ENCODE measurements around the gene CBLIF.
"Not testable (repeated sequence)": the region's sequence is repeated elsewhere in the genome, so short reads cannot be mapped to it uniquely, and the experiment has no call there.

CBLIF gene

DNA sequence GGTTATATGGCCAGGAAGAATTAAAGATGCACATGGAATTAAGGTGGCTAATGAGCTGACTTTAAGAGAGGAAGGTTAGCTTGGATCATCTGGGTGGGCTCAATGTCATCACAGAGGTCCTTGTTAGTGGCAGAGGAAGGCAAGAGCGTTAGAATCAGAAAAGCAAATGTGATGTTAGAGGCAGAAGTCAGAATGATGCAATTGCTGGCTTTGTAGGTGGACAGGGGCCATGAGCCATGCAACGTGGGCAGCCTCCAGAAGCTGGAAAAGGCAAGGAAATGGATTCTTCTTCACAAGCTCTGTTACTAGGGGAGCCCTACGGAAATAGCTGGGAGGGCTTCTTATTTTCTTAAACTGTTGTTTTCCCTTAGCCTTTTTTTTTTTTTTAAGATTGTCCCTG, 2.3 kb upstream of the CBLIF start:
- DNase-seq (ENCODE audit: low spot score), result no peak

DNA sequence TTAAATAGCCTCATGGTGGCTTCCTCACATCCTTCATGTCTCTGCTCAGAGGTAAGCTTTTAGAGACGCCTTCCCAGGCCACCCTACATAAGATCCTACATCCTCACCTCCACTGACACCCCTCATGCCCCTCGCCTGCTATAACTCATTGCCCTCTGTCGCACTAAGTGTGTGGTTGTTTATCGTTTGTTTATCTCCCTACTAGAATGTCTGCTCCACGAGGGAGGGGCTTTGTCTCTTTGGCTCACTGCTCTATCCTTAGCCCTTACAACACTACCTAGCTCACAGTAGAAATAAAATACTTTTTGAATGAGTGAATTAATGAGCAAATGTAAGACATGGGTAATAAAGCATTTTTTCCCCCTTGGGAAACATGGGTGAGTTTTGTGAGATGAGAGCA, 1.3 kb upstream of the CBLIF start:
- no peak for DNase-seq (ENCODE audit: low spot score)

GRCh38 chr11:59842316-59842715, 3.0 kb downstream of the CBLIF start:
- DNase-seq (ENCODE audit: low spot score), result no peak

GRCh38 chr11:59841514-59841913, 3.8 kb downstream of the CBLIF start:
- no peak for DNase-seq (ENCODE audit: low spot score)

GRCh38 chr11:59839615-59840014, 5.7 kb downstream of the CBLIF start:
- DNase-seq (ENCODE audit: low spot score), result no peak

- DNase-seq (ENCODE audit: low spot score), result no peak
These were observed 11.7 kb downstream of the CBLIF start for GRCh38 chr11:59833602-59834001.

- DNase-seq (ENCODE audit: low spot score), result no peak
These were observed 15.9 kb downstream of the CBLIF start for GRCh38 chr11:59829358-59829757.

- DNase-seq (ENCODE audit: low spot score), result peak; percentile 37
These were observed 22.2 kb downstream of the CBLIF start for GRCh38 chr11:59822989-59823566.

GRCh38 chr11:59818572-59818971, 26.7 kb downstream of the CBLIF start:
- no peak for DNase-seq (ENCODE audit: low spot score)

DNA sequence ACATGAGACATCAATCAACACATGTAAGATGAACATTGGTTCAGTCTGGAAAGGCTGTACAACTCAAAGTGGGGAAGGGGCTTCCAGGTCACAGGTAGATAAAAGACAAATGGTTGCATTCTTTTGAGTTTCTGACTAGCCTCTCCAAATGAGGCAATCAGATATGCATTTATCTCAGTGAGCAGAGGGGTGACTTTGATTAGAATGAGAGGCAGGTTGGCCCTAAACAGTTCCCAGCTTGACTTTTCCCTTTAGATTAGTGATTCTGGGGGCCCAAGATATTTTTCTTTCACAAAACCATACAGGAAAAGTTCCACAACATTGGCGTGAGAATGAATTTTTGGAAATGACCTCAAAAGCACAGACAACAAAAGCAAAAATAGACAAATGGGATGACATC, 28.9 kb downstream of the CBLIF start:
- DNase-seq (ENCODE audit: low spot score), result not testable (repeated sequence)

GRCh38 chr11:59815754-59816153, 29.5 kb downstream of the CBLIF start:
- DNase-seq (ENCODE audit: low spot score), result no peak

GRCh38 chr11:59814021-59814420, 31.3 kb downstream of the CBLIF start:
- DNase-seq (ENCODE audit: low spot score), result no peak

DNA sequence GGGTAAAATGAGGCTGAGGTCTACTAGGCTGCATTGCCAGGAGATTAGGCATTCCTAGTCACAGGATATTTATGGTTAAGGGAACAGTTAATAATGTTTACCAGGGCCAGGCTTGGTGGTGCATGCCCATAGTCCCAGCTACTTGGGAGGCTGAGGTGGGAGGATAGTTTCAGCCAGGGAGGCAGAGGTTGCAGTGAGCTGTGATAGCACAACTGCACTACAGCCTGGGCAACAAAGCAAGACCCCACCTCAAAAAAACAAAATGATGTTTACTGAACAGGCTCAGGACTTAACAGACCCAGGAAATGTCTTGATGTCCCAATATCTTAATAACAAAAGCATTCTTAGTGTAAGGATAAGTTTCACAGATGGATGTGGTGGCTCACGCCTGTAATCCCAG, 31.9 kb downstream of the CBLIF start:
- DNase-seq (ENCODE audit: low spot score), result no peak

DNA sequence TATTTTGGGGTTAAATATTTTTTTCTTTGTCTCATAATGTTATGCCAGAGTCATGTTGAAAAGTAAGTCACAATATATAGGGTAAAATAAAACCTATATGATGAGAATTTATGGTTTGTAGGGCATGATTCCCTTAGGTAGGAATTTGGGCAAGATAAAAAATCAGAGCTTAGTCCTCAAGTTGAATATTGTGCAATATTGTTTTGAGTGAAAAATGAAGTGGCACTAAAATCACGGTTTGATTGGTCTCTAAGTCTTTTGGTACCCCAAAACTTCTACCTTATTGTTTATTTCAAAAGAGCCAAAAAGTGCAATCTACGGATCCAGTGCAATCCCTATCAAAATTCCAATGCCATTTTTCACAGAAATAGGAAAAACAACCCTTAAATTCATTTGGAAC, 33.1 kb downstream of the CBLIF start:
- DNase-seq (ENCODE audit: low spot score), result no peak

DNA sequence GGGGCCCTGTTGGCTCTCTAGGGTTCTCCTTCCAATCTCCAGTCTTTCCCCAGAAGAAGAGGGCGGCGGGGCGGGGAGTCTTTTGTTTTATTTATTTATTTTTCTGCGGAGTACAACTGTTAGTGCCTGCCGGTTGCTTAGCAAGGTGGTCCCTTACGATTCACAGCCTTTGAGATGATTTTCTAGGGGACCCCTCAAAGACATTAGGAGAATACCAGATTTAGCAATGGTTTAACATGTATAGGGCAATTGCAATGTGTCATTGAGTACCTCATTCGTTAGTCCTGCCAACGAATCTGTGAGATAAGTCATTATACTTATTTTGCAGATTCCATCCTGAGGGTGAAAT, 34.4 kb downstream of the CBLIF start:
- DNase-seq (ENCODE audit: low spot score), result no peak

- peak; percentile 84 for DNase-seq (ENCODE audit: low spot score)
These were observed 34.9 kb downstream of the CBLIF start, which contains the start of gene MRPL16 for GRCh38 chr11:59810189-59810910. MRPL16 (minus strand) TSS chr11:59810778; CDS start chr11:59810658, 120 bp downstream.

DNA sequence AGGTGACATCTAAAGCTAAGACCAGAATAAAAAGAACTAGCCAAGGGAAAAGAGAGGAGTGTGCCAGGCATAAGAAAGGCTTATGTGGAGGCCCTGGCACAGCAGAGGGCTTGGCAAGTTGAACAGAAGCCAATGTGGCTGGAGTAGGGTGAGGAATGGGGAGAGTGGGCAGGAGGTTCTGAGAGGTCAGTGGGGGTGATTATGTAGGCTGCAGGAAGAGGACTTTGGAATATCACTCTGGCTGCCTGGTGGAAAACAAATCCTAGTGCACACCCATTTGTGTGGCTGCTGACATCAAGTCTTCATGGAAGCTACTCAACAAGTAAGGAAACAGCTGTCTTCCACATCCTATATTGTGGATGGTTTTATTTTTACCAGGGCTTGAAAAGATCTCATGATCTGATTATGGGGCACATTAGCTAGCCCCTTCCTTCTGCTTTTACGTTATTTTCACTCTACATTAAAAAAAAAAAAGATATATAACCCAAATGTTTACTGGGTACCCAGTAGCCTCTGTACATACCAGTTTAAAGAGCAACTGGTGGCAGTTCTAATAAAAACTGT, 38.2 kb downstream of the CBLIF start:
- no peak for DNase-seq (ENCODE audit: low spot score)

- no peak for DNase-seq (ENCODE audit: low spot score)
These were observed 41.2 kb downstream of the CBLIF start for GRCh38 chr11:59804061-59804460.

DNA sequence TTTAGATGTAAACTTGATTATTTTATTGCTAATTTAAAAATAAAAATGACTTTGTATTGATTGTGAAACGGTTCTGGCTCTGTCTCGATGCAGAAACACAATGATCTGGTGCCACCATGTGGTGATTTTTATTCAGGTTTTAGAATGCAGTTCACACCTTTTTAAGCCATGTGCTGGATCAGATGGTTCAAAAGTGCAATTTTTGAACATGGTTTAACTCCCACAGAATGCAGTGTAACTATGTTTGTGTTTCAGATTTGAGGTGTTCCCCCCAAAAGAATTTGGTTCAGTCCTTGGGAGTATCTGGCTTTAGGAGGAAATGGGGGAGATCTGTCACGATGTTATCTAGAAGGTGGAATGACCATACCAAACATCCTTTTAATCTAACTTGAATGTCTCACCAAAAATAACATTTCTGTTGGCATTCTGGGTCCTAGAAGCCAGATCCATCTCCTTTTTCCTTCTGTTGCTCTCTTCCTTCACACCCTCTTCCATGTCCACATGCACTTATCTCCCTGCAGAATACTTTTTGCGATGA, 42.6 kb downstream of the CBLIF start:
- peak; percentile 36 for DNase-seq (ENCODE audit: low spot score)

DNA sequence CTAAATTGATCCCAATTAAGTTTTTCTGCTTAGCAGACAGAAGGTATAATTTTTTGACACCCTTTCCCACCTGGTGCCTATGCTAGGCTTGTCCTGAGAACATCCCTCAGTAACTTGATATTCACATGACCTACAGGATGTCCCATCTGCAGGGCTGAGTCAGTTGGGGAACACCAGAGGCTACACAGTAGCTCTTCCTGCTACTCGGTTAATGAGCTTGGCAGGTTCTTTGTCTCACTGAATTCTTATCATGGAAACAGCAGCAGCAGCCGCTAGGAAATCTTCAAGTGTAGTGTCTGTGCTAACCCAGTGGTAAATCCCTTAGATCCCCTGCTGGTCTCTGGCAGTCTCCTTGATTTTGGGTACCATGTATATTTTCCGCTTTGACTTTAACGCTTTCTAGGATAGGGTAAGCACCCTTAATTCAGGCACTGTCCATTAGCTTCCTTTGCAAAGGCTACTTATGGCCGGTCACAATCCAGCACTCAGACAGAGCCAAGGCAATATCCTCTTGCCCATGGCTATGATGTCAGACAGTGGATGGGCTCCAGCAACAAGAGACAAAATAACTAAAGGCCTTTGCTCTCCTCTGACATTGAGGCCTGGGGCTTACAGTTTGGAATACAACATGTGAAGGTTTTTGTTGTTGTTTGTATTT, 43.2 kb downstream of the CBLIF start:
- DNase-seq (ENCODE audit: low spot score), result no peak

DNA sequence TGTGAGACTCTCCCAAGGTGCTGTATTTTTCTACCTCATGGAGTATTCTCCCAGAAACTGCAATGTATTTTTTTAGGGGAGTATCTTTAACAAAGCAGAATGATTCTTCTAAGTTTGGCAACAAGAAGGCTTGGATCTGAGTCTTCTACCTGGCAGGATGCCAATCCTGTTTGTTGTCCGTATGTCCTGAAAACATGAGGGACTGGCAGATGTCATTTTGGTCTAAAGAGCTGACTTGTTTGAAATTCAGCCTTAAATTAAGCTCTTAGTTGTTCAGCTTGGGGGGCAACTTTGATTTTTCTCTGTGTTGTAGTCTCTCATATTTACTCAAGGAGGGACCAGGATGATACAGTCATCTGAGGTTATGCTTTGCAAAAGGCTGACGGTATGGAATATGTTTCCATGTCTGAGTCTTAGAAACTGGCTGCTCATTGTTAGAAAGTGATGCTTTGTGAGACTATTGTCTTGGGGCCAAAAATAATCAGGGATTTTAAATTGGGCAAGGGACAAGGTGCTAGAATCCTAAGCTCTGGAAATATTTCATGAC, 44.1 kb downstream of the CBLIF start:
- no peak for DNase-seq (ENCODE audit: low spot score)

- no peak for DNase-seq (ENCODE audit: low spot score)
These were observed 44.8 kb downstream of the CBLIF start for GRCh38 chr11:59800390-59801025.

Measured in HuH-7 (cell line).